DND-41 (cell line): ENCODE results near the gene PRDM5.

Experiments used
- ATAC-seq: fragments of 200-7000 bp; cut with Tn5 transposase; 3 replicates; pipeline ENCODE4 v1.9.1; 2021; ENCODE audit warnings: low read depth; ENCODE audit not compliant: insufficient read depth
- DNase-seq: peaks from one replicate; pipeline ENCODE4 v3.0.0-alpha.2; 2020
- H2AFZ ChIP-seq: 2 replicates; pipeline ENCODE4 v1.6.0; 2012; ENCODE audit warnings: low read depth, low read length
- H3K27ac ChIP-seq: 2 replicates; pipeline ENCODE4 v1.5.1; 2012; ENCODE audit warnings: low read length, inconsistent platforms
- H3K27me3 ChIP-seq: fragments of 200-600 bp; sonication (generic); 2 replicates; pipeline ENCODE4 v1.6.0; 2012; ENCODE audit warnings: low read length, mild to moderate bottlenecking, inconsistent platforms; ENCODE audit not compliant: insufficient read depth, poor library complexity
- H3K36me3 ChIP-seq: 2 replicates; pipeline ENCODE4 v1.5.1; 2012; ENCODE audit warnings: low read length, inconsistent platforms; ENCODE audit not compliant: insufficient read depth
- H3K4me1 ChIP-seq: 2 replicates; pipeline ENCODE4 v1.5.1; 2012; ENCODE audit warnings: mild to moderate bottlenecking, low read length; ENCODE audit not compliant: insufficient read depth
- H3K4me2 ChIP-seq: 2 replicates; pipeline ENCODE4 v1.6.0; 2012; ENCODE audit warnings: mild to moderate bottlenecking, moderate library complexity, low read length, inconsistent platforms; ENCODE audit not compliant: insufficient read depth
- H3K4me3 ChIP-seq, 2 experiments: fragments of 200-600 bp in 1 of 2; shearing (Covaris generic) in 1 of 2; 2 replicates each; pipeline ENCODE4 v1.5.1; 2012 to 2016; ENCODE audit warnings: inconsistent platforms in 2 of 2, low read length in 2 of 2, mild to moderate bottlenecking in 2 of 2, low read depth in 1 of 2, moderate library complexity in 1 of 2
- H3K79me2 ChIP-seq: 2 replicates; pipeline ENCODE4 v1.6.0; 2012; ENCODE audit warnings: low read length, inconsistent platforms; ENCODE audit not compliant: insufficient read depth
- H3K9ac ChIP-seq: 2 replicates; pipeline ENCODE4 v1.6.0; 2012; ENCODE audit warnings: low read depth, mild to moderate bottlenecking, inconsistent platforms, low read length, moderate library complexity
- H3K9me3 ChIP-seq: 2 replicates; pipeline ENCODE4 v1.5.1; 2012; ENCODE audit warnings: low read length, moderate library complexity, mild to moderate bottlenecking, inconsistent platforms; ENCODE audit not compliant: insufficient read depth, severe bottlenecking
- H4K20me1 ChIP-seq: 2 replicates; pipeline ENCODE4 v1.6.0; 2012; ENCODE audit warnings: low read length; ENCODE audit not compliant: insufficient read depth
- CTCF ChIP-seq: IDR thresholded peaks from 2 replicates; pipeline ENCODE4 v1.5.1; 2012; ENCODE audit warnings: borderline replicate concordance, low read length, moderate library complexity, mild to moderate bottlenecking; ENCODE audit not compliant: poor library complexity, severe bottlenecking; ENCODE audit errors: extremely low read depth
- EZH2 ChIP-seq: IDR thresholded peaks from 3 replicates; pipeline ENCODE4 v1.6.1; 2012; ENCODE audit warnings: borderline replicate concordance, low read depth, mild to moderate bottlenecking, moderate library complexity, low read length, inconsistent platforms; ENCODE audit not compliant: severe bottlenecking

Gene PRDM5

GRCh38 chr4:120839334-120839973 lies 83.1 kb downstream of the PRDM5 start:
- H3K36me3 ChIP-seq: no peaks in the 10 kb centered on the region
- TF ChIP-seq EZH2 (no peak), CTCF (no peak)
- no peaks in the 10 kb centered on the region for H3K27me3 ChIP-seq
- H3K4me1 ChIP-seq: no peaks in the 10 kb centered on the region
- H3K4me2 ChIP-seq: no peak overlapping the region
- ATAC-seq (no peak), DNase-seq (no peak)
- H3K9ac ChIP-seq: no peak overlapping the region
- H3K9me3 ChIP-seq: peaks cover 2% of the 10 kb centered on the region
- H2AFZ ChIP-seq: no peak overlapping the region
- H3K79me2 ChIP-seq: no peaks in the 10 kb centered on the region
- H3K27ac ChIP-seq: no peak overlapping the region
- H4K20me1 ChIP-seq: no peaks in the 10 kb centered on the region
- no peak overlapping the region for H3K4me3 ChIP-seq

GRCh38 chr4:120838784-120839183 lies 83.7 kb downstream of the PRDM5 start:
- TF ChIP-seq CTCF: no peak
- TF ChIP-seq EZH2: no peak
- no peak overlapping the region for H2AFZ ChIP-seq
- H3K9me3 ChIP-seq: peaks cover 2% of the 10 kb centered on the region
- H3K79me2 ChIP-seq: no peaks in the 10 kb centered on the region
- DNase-seq: no peak
- no peak overlapping the region for H3K9ac ChIP-seq
- no peak for ATAC-seq
- H3K27me3 ChIP-seq: no peaks in the 10 kb centered on the region
- H3K4me2 ChIP-seq: no peak overlapping the region
- H3K4me3 ChIP-seq: no peak overlapping the region
- H4K20me1 ChIP-seq: no peaks in the 10 kb centered on the region
- H3K36me3 ChIP-seq: no peaks in the 10 kb centered on the region
- no peak overlapping the region for H3K27ac ChIP-seq
- no peaks in the 10 kb centered on the region for H3K4me1 ChIP-seq

- ATAC-seq: no peak
- no peak overlapping the region for H3K27ac ChIP-seq
- H3K36me3 ChIP-seq: no peaks in the 10 kb centered on the region
- no peaks in the 10 kb centered on the region for H3K4me1 ChIP-seq
- no peak overlapping the region for H3K9ac ChIP-seq
- no peak for DNase-seq
- H4K20me1 ChIP-seq: no peaks in the 10 kb centered on the region
- H3K9me3 ChIP-seq: peaks cover 2% of the 10 kb centered on the region
- no peaks in the 10 kb centered on the region for H3K27me3 ChIP-seq
- H3K79me2 ChIP-seq: no peaks in the 10 kb centered on the region
- no peak overlapping the region for H3K4me3 ChIP-seq
- no peak overlapping the region for H2AFZ ChIP-seq
- no peak overlapping the region for H3K4me2 ChIP-seq
- TF ChIP-seq CTCF: no peak
- TF ChIP-seq EZH2: no peak
These were observed 84.9 kb downstream of the PRDM5 start for GRCh38 chr4:120837656-120838055.

DNA sequence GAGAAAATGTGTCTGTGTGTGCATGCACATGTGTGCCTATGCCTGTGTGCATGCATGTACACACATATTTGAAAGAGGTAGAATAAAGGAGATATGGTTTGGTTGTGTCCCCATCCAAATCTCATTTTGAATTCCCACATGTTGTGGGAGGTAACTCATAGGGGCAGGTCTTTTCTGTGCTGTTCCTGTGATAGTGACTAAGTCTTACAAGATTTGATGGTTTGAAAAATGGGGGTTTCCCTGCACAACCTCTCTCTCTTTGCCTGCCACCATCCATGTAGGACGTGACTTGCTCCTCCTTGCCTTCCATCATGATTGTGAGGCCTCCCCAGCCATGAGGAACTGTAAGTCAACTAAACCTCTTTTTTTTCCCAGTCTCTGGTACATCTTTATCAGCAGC lies 87.2 kb downstream of the PRDM5 start:
- Histone ChIP-seq H3K36me3 (no peaks in the 10 kb centered on the region), H3K4me1 (no peaks in the 10 kb centered on the region), H3K27me3 (no peaks in the 10 kb centered on the region), H3K79me2 (no peaks in the 10 kb centered on the region), H4K20me1 (no peaks in the 10 kb centered on the region), H3K4me3 (no peak overlapping the region), H3K9ac (no peak overlapping the region), H2AFZ (no peak overlapping the region), H3K27ac (no peak overlapping the region), H3K9me3 (peaks cover 2% of the 10 kb centered on the region), H3K4me2 (no peak overlapping the region)
- ATAC-seq (no peak), DNase-seq (no peak)
- TF ChIP-seq EZH2 (no peak), CTCF (no peak)
